Measurements from ENCODE around the gene UBE2J2. TPM values are rescaled to one million over a fixed set of nuclear protein-coding genes. Genes with fewer than 3 reads are reported as not detected.

UBE2J2 gene
- total RNA-seq, 1 donor from 2014 or later, result 25.2 TPM

GRCh38 chr1:1246577-1247340 is 26.9 kb downstream of the UBE2J2 start, which contains the start of gene C1QTNF12:
Gene C1QTNF12 (minus strand): TSS chr1:1246722. CDS start chr1:1246690, 32 bp downstream.
- no peak for TF ChIP-seq CTCF (IDR thresholded peaks at IDR 0.05)
- peaks cover 0 to 3% of the 10 kb centered on the region in 2 donors for H3K4me1 ChIP-seq
- H3K9me3 ChIP-seq, result no peaks in the 10 kb centered on the region
- intact Hi-C loops (cut with DNase I), result no loop called here
- no peak within 1 kb of the TSS for H3K27ac ChIP-seq
- no peaks in the 10 kb centered on the region for H3K27me3 ChIP-seq
- H3K4me3 ChIP-seq, result no peak within 1 kb of the TSS
- H3K36me3 ChIP-seq, result no peaks in the 10 kb centered on the region
- no peak for DNase-seq (ENCODE audit: low spot score in 2 of 2)

- no peaks in the 10 kb centered on the region for H3K27me3 ChIP-seq
- intact Hi-C loops (cut with DNase I), result no loop called here
- H3K9me3 ChIP-seq, result no peaks in the 10 kb centered on the region
- peaks cover 0 to 3% of the 10 kb centered on the region in 2 donors for H3K4me1 ChIP-seq
- no peak overlapping the region for H3K27ac ChIP-seq
- H3K4me3 ChIP-seq, result no peak overlapping the region
- H3K36me3 ChIP-seq, result no peaks in the 10 kb centered on the region
- no peak for DNase-seq (ENCODE audit: low spot score in 2 of 2)
- no peak for TF ChIP-seq CTCF (IDR thresholded peaks at IDR 0.05)
Measured at GRCh38 chr1:1245817-1246576, 27.7 kb downstream of the UBE2J2 start.

- H3K27ac ChIP-seq, result no peak overlapping the region
- no peaks in the 10 kb centered on the region for H3K9me3 ChIP-seq
- no peak for TF ChIP-seq CTCF (IDR thresholded peaks at IDR 0.05)
- H3K36me3 ChIP-seq, result no peaks in the 10 kb centered on the region
- no peaks in the 10 kb centered on the region for H3K27me3 ChIP-seq
- peaks cover 0 to 3% of the 10 kb centered on the region in 2 donors for H3K4me1 ChIP-seq
- no peak for DNase-seq (ENCODE audit: low spot score in 2 of 2)
- H3K4me3 ChIP-seq, result no peak overlapping the region
- intact Hi-C loops (cut with DNase I), result no loop called here
Measured at GRCh38 chr1:1245178-1245816, 28.4 kb downstream of the UBE2J2 start.

GRCh38 chr1:1244192-1244811 is 29.4 kb downstream of the UBE2J2 start:
- Histone ChIP-seq H3K27ac (no peak overlapping the region), H3K4me3 (no peak overlapping the region), H3K9me3 (no peaks in the 10 kb centered on the region), H3K36me3 (no peaks in the 10 kb centered on the region), H3K4me1 (peaks cover 0 to 3% of the 10 kb centered on the region in 2 donors), H3K27me3 (no peaks in the 10 kb centered on the region)
- TF ChIP-seq CTCF (IDR thresholded peaks at IDR 0.05), result no peak
- intact Hi-C loops (cut with DNase I), result no loop called here
- DNase-seq (ENCODE audit: low spot score in 2 of 2), result no peak

- H3K27ac ChIP-seq, result no peak overlapping the region
- no peaks in the 10 kb centered on the region for H3K36me3 ChIP-seq
- H3K4me3 ChIP-seq, result no peak overlapping the region
- peaks cover 0 to 3% of the 10 kb centered on the region in 2 donors for H3K4me1 ChIP-seq
- intact Hi-C loops (cut with DNase I), result no loop called here
- H3K9me3 ChIP-seq, result no peaks in the 10 kb centered on the region
- no peak for TF ChIP-seq CTCF (IDR thresholded peaks at IDR 0.05)
- DNase-seq (ENCODE audit: low spot score in 2 of 2), result no peak
- H3K27me3 ChIP-seq, result no peaks in the 10 kb centered on the region
Measured at GRCh38 chr1:1243807-1244191, 29.9 kb downstream of the UBE2J2 start.
